Activated CD8-positive, alpha-beta memory T cell treated with anti-CD3 and anti-CD28 coated beads, Interleukin-2, amount 50 U/mL, for 24 hours (primary cell): ENCODE data around the gene TEX2.
"Not testable (repeated sequence)": the region's sequence is repeated elsewhere in the genome, so short reads cannot be mapped to it uniquely, and the experiment has no call there.

Source experiments
- DNase-seq: peaks from one replicate; pipeline ENCODE4 v3.0.0-alpha.2; 2020; ENCODE audit errors: extremely low read depth

TEX2 gene

GRCh38 chr17:64145751-64146417, 117.2 kb downstream of the TEX2 start:
- DNase-seq = peak; percentile 93

GRCh38 chr17:64145375-64145750, 117.7 kb downstream of the TEX2 start:
- no peak for DNase-seq

DNA sequence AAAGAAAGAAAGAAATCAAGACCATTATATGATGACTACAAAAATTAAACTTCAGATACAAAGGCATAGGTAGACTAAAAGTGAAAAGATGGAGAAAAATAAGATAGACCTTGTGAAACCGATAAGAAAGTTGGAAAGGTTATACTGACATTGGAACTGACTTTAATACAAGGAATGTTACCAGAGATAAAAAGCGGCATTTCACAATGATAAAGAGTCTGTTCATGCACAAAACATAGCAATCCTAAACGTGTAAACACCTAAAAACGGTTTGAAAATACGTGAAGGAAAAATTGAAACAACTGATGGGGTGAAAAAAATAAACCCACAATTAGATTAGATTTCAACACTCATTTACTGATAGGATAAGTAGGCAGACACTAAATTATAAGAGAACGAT, 123.5 kb downstream of the TEX2 start:
- no peak for DNase-seq

- DNase-seq = no peak
These were observed 124.6 kb downstream of the TEX2 start for GRCh38 chr17:64138441-64138840.

DNA sequence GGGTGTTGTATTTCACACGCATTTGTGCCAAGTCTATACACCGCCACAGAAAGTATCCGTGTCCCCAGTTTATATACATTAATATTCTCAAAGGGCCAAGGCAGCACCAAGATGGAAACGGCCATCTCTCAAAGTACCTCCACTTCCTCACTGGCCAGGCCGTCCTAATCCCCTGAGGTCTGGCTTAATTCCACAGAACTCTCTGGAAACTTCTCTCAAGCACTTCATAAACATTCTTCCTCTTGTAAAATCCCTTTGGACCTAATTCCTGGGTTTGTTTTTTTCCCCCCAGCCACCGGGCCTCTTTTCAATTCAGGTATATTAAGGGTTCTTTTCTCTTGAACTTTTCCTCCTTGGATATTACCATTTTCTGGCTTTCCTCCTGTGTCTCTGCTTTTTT, 128.1 kb downstream of the TEX2 start:
- no peak for DNase-seq

DNA sequence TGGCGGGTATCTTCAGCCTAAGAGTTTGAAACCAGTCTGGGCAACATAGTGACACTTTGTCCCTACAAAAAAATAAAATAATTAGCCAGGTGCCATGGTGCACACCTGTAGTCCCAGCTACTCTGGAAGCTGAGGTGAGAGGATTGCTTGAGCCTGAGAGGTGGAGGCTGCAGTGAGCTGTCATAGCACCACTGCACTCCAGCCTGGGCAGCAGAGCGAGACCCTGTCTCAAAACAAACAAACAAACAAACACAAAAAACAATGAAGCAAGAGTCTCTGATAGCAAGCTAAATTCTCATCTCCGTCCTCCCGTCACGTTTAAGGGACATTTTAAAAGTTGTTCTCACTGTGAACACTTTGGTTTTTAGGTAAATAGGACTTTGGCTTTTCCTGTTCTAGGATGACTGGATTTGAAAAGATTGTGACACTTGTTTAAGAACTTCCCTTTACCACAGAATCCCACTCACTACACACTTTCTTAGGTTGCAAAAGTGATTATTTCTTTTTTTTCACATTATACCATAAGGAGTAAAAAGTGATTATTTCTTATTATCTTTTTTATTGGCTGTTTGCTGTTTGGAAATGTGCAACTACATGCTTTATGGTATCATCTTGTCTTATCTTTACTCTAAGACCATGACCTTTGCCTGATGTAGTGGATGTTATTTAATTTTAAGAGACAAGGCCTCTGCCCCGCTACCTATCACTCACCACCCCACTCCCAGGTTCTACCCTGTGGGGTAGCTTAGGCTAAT, 128.7 kb downstream of the TEX2 start:
- DNase-seq = no peak

GRCh38 chr17:64133546-64134215, 129.4 kb downstream of the TEX2 start:
- DNase-seq = no peak

DNA sequence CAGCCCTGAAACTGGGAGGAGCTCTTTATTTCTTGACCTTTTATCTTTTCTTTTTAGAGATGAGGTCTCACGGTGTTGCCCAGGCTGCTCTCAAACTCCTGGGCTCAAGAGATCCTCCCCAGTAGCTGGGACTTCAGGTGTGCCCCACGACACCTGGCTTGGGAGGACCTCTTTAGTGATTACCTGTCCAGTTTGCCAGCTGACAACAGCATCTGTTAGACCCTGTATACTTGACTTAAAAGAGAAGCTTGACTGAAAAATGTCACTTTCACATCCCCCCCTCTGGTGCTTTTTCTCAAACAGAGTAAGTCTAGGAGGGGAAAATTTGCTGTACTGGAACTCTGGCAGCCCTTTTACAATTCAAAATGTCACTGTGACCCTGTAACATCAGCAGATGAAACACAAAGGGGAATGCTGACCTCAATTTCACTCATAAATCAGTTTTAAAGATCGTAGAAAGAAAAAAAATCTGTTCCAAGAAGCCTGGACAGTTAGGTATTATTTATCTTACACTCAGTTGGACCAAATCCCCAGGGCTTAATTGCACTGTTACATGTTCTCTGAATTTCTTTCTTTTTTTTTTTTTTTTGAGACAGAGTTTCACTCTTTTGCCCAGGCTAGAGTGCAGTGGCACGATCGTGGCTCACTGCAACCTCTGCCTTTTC, 131.3 kb downstream of the TEX2 start:
- no peak for DNase-seq

DNA sequence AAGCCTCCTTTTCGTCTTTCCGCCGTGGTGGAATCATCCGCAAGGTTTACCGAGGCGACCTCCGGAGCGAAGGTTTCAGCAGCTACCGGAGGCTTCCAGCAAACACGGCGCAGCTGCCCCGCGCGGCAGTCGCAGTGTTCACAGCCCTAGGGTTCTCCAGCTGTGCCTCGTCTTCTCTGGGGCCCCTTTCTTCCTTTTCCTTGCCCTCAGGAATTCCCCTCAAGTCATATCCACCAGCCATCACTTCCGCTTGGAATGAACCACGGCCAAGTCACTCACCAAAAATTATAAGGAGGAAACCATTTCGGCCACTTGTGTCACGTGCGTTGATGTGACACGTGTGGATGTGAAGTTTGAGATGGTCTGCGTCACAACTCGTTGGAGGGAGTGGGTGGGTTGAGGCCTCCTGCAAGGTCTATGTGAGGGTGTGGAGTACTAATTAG, 132.5 kb downstream of the TEX2 start:
- peak; percentile 23 for DNase-seq

- DNase-seq = peak; percentile 76
These were observed 133.1 kb downstream of the TEX2 start, which contains the start of gene ERN1 for GRCh38 chr17:64129765-64130558. Gene ERN1 (minus strand): TSS chr17:64130144. CDS start chr17:64130029, 115 bp downstream.

GRCh38 chr17:64129515-64129764, 133.6 kb downstream of the TEX2 start:
- DNase-seq = no peak

- no peak for DNase-seq
These were observed 134.1 kb downstream of the TEX2 start for GRCh38 chr17:64128787-64129514.

GRCh38 chr17:64126918-64127317, 136.1 kb downstream of the TEX2 start:
- DNase-seq = no peak

- DNase-seq = no peak
These were observed 137.1 kb downstream of the TEX2 start for GRCh38 chr17:64125937-64126336.

- no peak for DNase-seq
These were observed 138.5 kb downstream of the TEX2 start for GRCh38 chr17:64124609-64125008.

- DNase-seq = no peak
These were observed 139.9 kb downstream of the TEX2 start for GRCh38 chr17:64123114-64123513.

DNA sequence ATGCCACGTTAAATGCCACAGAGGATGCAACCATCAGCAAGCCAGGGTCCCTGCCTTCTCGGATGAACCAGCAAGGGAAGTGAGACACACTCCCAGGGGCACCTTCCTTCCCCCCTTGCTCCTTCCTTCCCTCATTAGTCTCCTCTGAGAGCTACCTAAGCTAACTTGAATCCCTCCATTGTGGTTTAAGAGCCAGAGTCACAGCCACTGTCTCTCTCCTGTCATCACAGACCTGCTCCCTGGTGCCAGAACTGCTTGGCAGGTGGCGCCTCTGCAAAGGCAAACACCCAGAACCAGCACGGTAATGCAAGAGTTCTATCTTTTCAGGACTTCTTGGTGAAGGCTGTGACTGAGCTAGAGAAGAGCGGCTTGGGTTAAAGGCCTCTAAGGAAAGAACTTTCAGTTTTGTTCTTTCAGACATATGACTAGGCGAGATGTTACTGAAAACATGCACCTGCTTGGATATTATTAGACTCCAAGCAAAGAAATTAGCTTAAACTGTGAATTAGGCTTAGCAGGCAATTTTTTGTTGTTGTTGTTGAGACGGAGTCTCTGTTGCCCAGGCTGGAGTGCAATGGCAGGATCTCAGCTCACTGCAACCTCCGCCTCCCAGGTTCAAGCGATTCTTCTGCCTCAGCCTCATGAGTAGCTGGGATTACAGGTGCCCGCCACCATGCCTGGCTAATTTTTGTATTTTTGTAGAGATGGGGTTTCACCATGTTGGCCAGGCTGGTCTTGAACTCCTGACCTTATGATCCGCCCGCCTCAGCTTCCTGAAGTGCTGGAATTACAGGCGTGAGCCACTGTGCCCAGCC, 141.9 kb downstream of the TEX2 start:
- not testable (repeated sequence) for DNase-seq

DNA sequence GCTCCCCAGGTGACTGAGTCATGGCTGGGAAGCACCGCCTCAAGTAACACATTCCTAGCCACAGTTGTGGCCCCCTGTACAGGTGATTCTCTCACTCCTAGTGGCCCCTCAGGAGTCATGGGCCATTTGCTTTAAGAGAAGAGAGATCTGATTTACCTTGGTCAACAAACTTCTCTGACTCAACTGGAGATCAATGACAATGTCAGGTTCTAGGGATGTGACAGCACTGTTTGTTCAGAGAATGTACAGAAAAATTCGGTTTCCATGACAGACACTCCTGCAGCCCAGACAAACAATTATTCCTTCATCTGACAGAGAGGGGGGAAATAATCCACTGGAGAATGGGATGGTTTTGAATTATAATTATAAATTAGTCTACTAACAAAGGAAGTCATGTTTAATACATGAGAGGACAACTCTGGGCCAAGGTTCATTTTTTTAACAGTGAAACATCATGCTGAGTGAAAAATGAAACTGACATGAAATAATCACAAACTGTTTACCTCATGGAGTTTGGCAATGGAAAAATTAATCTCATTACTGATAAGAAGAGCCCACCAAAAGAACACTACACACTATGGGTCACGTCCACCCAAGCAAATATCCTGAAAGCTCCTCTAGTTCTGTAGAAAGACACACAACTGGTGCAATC, 142.8 kb downstream of the TEX2 start:
- no peak for DNase-seq
